Adrenal gland (tissue), 5 donors: ENCODE data around the gene LIF.

Experiments used
- CTCF ChIP-seq, 6 experiments: fragments of 450-650 bp in 4 of 6; fragments of 200-600 bp in 2 of 6; sonication (generic) in 1 of 6; IDR thresholded peaks; 1 replicate in 5 of 6; 2 replicates in 1 of 6; pipeline versions ENCODE4 v1.5.1 to v1.8.0; 2016 to 2021; ENCODE audit warnings: antibody characterized with exemption in 6 of 6, mild to moderate bottlenecking in 2 of 6, moderate library complexity in 1 of 6
- POLR2A ChIP-seq, 2 donors: fragments of 450-650 bp; IDR thresholded peaks; one replicate each; pipeline ENCODE4 v1.6.1; 2017; ENCODE audit warnings: antibody characterized with exemption in 2 of 2, mild to moderate bottlenecking in 2 of 2, moderate library complexity in 1 of 2
- donor health status: DM: no; HTN: no; CAD: no.

- TF ChIP-seq CTCF (IDR thresholded peaks at IDR 0.05) (no peak), POLR2A (IDR thresholded peaks at IDR 0.05) (no peak)
Observed at GRCh38 chr22:30275625-30276024, 29.1 kb upstream of the LIF start.
